Bronchial epithelial cell (primary cell): ENCODE data around the gene METRN. TPM values are rescaled to one million over a fixed set of nuclear protein-coding genes. Genes with fewer than 3 reads are reported as not detected.

Experiments used
- DNase-seq: peaks from one replicate; pipeline ENCODE4 v3.0.0-alpha.2; 2010; ENCODE audit warnings: low read depth
- FAIRE-seq: peaks from 2 replicates; lab custom pipeline; 2011; peaks lifted over from hg19 to GRCh38; lab: Jason Lieb, UNC
- H3K27me3 ChIP-seq: 2 replicates; pipeline ENCODE4 v1.5.1; 2011; ENCODE audit warnings: low read length; ENCODE audit not compliant: control insufficient read depth, insufficient read depth
- H3K36me3 ChIP-seq: 2 replicates; pipeline ENCODE4 v1.5.1; 2011; ENCODE audit warnings: low read length; ENCODE audit not compliant: control insufficient read depth, insufficient read depth
- H3K4me3 ChIP-seq: 2 replicates; pipeline ENCODE4 v1.5.1; 2011; ENCODE audit warnings: mild to moderate bottlenecking, low read depth, low read length, control low read depth
- total RNA-seq: library from RNA; depleted of rRNA; stranded (reverse); fragments of >200 nt; gene quantifications from 2 replicates; pipeline ENCODE4 v1.2.1, GENCODE V29; 2014
- TF ChIP-seq, protein P1 (sequence below): IDR thresholded peaks from 2 replicates; pipeline ENCODE4 v1.5.1; 2011; ENCODE audit warnings: mild to moderate bottlenecking, moderate library complexity, low read length, control low read depth, inconsistent platforms; ENCODE audit not compliant: insufficient read depth, severe bottlenecking

METRN gene
- total RNA-seq, 1 donor from 2014 or later, result 63.7 TPM

DNA sequence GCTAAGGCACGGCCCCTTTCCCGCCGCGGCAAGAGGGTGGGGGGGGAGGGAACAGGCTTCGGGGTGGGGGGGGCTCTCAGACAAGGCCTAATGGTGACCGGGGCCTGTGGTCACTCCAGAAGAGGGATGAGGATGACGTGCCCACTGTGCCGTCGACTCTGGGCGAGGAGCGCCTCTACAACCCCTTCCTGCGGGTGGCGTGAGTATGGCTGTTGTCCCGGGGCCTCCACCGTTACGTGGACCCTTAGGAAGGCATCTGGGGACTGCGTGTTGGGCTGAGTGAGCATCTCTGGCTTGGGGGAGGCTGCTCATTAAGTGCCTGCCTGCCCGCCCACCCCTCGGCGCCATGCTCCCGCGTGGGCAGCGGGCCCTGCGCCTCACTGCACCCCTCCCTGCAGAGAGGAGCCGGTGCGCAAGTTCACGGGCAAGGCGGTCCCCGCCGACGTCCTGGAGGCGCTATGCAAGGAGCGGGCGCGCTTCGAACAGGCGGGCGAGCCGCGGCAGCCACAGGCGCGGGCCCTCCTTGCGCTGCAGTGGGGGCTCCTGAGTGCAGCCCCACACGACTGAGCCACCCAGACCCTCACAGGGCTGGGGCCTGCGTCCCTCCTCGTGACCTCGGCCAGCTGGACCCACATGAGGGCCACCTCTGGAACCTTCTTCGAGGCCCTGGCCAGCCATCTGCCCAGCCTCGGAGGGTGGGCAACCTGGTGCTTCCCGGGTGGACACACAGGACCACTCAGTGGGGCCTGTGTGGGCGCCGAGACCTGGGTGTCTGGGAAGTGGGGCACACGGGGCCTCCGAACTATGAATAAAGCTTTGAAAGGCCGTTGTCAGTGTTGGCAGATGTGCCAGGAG is 14.2 kb downstream of the METRN start:
- FAIRE-seq, result no peak
- H3K27me3 ChIP-seq, result no peaks in the 10 kb centered on the region
- H3K36me3 ChIP-seq, result peaks cover 13% of the 10 kb centered on the region
- no peak for DNase-seq
- H3K4me3 ChIP-seq, result peak overlapping the region; percentile 72
- TF ChIP-seq, protein P1, sequence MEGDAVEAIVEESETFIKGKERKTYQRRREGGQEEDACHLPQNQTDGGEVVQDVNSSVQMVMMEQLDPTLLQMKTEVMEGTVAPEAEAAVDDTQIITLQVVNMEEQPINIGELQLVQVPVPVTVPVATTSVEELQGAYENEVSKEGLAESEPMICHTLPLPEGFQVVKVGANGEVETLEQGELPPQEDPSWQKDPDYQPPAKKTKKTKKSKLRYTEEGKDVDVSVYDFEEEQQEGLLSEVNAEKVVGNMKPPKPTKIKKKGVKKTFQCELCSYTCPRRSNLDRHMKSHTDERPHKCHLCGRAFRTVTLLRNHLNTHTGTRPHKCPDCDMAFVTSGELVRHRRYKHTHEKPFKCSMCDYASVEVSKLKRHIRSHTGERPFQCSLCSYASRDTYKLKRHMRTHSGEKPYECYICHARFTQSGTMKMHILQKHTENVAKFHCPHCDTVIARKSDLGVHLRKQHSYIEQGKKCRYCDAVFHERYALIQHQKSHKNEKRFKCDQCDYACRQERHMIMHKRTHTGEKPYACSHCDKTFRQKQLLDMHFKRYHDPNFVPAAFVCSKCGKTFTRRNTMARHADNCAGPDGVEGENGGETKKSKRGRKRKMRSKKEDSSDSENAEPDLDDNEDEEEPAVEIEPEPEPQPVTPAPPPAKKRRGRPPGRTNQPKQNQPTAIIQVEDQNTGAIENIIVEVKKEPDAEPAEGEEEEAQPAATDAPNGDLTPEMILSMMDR, result no peak

DNA sequence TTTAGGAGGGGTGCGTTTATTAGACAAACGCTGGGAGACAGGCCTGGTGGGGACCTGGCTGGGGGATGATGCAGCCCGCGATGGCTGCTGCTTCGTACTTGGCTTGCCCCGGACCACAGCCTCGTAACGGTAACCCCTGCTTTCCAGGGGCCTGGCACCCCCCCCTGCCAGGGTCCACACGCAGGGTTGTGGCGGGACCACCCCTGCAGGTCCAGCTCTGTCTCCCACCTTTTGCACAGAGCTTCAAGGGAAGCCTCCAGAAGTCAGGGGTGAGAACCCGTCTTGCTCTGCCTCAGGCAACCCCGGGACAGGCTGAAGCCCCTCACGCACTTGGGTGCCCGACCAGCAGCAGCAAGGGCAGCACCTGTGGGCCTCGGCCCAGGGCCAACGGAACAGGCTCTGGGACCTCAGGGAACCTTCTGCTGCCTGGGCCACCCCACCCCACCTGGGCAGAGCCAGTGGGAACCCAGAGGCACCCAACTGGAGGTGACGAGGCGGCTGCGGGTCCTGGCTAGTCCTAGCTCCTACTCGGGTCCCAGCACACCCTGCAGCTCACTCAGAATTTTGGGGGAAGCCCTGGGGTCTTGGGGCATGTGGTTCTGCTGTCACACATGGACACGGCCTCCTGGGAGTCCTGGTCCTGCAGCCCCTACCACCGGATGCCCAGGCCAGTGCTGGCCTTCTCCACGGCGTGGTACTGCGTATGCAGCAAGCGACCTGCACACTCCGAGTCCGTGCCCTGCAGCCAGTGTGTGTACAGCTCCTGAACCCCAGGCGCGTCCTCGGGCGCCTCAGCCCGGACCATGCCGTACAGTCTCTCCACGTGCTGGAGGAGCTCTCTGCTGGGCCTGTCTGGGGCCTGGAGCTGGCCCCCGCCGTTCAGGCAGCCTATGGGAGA is 15.1 kb downstream of the METRN start:
- DNase-seq (no peak), FAIRE-seq (no peak)
- no peaks in the 10 kb centered on the region for H3K27me3 ChIP-seq
- no peak overlapping the region for H3K4me3 ChIP-seq
- H3K36me3 ChIP-seq, result peaks cover 19% of the 10 kb centered on the region
- TF ChIP-seq, protein P1, result no peak

DNA sequence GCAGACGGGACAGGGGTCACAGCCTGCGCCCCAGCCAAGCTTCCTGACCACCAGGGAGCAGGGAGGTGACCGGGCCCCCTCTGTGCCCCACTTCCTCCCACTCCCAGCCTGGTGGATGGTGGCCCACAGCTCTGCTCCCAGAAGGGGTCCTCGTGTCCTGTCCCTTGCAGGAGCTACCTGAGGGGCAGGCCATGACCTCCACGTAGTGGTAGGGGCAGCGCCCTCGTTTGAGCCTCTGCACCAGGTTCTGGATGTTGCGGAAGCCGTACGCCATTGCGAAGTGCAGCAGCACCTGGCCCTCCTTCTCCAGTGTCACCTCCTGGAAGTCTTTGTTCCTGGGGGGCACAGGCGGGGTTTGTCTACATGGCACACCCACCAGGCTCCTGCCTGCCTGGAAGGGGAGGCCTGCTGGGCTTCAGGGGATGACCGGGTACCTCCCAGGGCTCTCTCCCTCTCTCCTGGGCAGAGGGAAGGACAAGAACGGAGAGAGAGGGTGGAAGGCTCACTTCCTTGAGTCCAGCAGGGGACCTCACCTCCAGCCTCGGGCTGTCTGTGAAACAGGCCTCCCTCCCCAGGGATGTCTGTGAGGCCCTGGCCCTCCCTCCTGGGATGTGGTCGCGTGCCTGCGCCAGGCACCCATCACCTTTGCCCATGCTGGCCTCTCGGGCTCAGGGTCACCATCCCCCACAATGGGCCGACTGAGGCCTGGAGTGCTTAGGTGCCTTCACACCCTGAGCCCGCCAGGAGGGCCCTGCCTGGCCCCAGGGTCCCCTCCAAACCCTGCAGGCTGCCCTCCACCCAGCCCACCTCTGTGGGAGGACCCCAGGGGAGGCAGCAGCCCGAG is 16.0 kb downstream of the METRN start:
- DNase-seq (no peak), FAIRE-seq (no peak)
- Histone ChIP-seq H3K27me3 (no peaks in the 10 kb centered on the region), H3K4me3 (no peak overlapping the region), H3K36me3 (peaks cover 20% of the 10 kb centered on the region)
- TF ChIP-seq, protein P1, result no peak

DNA sequence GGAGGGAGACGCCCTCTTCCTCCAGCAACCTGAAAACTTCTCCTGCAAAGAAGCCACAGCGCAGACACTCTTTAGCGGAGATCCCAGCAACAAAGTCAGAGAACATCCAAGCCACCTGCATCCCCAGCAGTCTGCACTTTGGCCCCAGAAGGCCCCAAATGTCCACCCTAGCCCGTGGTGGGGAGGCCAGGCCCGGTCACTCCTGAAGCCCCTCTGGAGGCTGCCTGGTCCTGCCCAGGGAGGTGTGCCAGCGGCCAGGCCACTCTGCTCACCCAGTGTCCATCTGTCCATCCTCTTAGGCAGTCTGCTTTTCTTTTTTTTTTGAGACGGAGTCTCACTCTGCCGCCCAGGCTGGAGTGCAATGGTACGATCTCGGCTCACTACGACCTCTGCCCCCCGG is 17.4 kb downstream of the METRN start:
- no peaks in the 10 kb centered on the region for H3K27me3 ChIP-seq
- FAIRE-seq, result peak; percentile 64
- no peak overlapping the region for H3K4me3 ChIP-seq
- DNase-seq, result no peak
- H3K36me3 ChIP-seq, result peaks cover 26% of the 10 kb centered on the region
- TF ChIP-seq, protein P1, result no peak

DNA sequence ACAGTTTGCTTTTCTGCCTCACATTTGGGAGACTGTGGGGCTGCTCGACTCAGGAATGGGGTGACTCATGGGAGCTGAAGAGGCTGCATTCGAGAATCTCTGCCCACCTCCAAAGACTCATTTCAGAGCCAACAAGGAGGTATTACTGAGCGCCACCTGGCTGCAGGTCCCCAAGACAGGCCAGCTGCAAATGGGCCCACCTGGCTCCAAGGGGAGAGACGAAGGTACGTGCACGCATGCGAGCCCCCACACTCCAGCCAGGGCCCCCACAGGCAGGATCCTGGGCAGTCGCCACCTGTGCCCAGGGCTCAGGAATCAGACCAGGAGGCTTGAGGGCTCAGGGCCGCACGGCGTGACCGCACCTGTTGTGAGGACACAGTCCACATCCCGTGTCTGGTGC is 18.0 kb downstream of the METRN start:
- peaks cover 26% of the 10 kb centered on the region for H3K36me3 ChIP-seq
- TF ChIP-seq, protein P1, result no peak

More for the DNA sequence above, 18.0 kb downstream of the METRN start:
- H3K4me3 ChIP-seq, result no peak overlapping the region
- FAIRE-seq (no peak), DNase-seq (peak; percentile 50)
- H3K27me3 ChIP-seq, result no peaks in the 10 kb centered on the region
